GM18498 (cell line): Measurements from ENCODE around the gene KCNJ5.
A peak's percentile ranks its signal among the peaks of the same experiment; 100 is the strongest.
"Not testable (repeated sequence)": the region's sequence is repeated elsewhere in the genome, so short reads cannot be mapped to it uniquely, and the experiment has no call there.

Experiments used
- ATAC-seq: cut with Tn5 transposase; IDR thresholded peaks from one replicate; pipeline ENCODE4 v1.9.1; 2021; ENCODE audit warnings: mild to moderate bottlenecking, moderate library complexity; ENCODE audit not compliant: unreplicated experiment

Gene KCNJ5

GRCh38 chr11:128909438-128910125 lies 18.4 kb downstream of the KCNJ5 start:
- no peak for ATAC-seq

GRCh38 chr11:128910576-128910975 lies 19.4 kb downstream of the KCNJ5 start:
- no peak for ATAC-seq

- no peak for ATAC-seq
Observed at GRCh38 chr11:128911239-128911638, 20.1 kb downstream of the KCNJ5 start.

- no peak for ATAC-seq
Observed at GRCh38 chr11:128911701-128912100, 20.5 kb downstream of the KCNJ5 start.

- ATAC-seq, result no peak
Observed at GRCh38 chr11:128913806-128914205, 22.6 kb downstream of the KCNJ5 start.

GRCh38 chr11:128914216-128915148 lies 23.3 kb downstream of the KCNJ5 start:
- no peak for ATAC-seq

- ATAC-seq, result no peak
Observed at GRCh38 chr11:128915149-128915521, 24.0 kb downstream of the KCNJ5 start.

- ATAC-seq, result no peak
Observed at GRCh38 chr11:128916037-128916572, 24.9 kb downstream of the KCNJ5 start.

GRCh38 chr11:128916681-128917080 lies 25.5 kb downstream of the KCNJ5 start:
- ATAC-seq, result no peak

- peak; percentile 56 for ATAC-seq
Observed at GRCh38 chr11:128917144-128917724, 26.1 kb downstream of the KCNJ5 start.

- no peak for ATAC-seq
Observed at GRCh38 chr11:128919216-128919615, 28.1 kb downstream of the KCNJ5 start.

- ATAC-seq, result not testable (repeated sequence)
Observed at GRCh38 chr11:128919635-128920034, 28.5 kb downstream of the KCNJ5 start.

GRCh38 chr11:128920666-128921065 lies 29.5 kb downstream of the KCNJ5 start:
- ATAC-seq, result no peak

GRCh38 chr11:128921793-128922192 lies 30.6 kb downstream of the KCNJ5 start:
- no peak for ATAC-seq

GRCh38 chr11:128924104-128924503 lies 32.9 kb downstream of the KCNJ5 start:
- ATAC-seq, result no peak

- ATAC-seq, result no peak
Observed at GRCh38 chr11:128924510-128925249, 33.5 kb downstream of the KCNJ5 start.

- ATAC-seq, result no peak
Observed at GRCh38 chr11:128925250-128925600, 34.1 kb downstream of the KCNJ5 start.

- no peak for ATAC-seq
Observed at GRCh38 chr11:128926000-128926399, 34.8 kb downstream of the KCNJ5 start.

GRCh38 chr11:128926437-128927107 lies 35.4 kb downstream of the KCNJ5 start:
- no peak for ATAC-seq

- ATAC-seq, result no peak
Observed at GRCh38 chr11:128927108-128927461, 35.9 kb downstream of the KCNJ5 start.
